Adipocyte (in vitro differentiated cells): Measurements from ENCODE around the gene GPR82.
"Not testable (repeated sequence)": the region's sequence is repeated elsewhere in the genome, so short reads cannot be mapped to it uniquely, and the experiment has no call there.

Experiments
- DNase-seq: peaks from one replicate; pipeline ENCODE4 v3.0.0-alpha.2; 2015; ENCODE audit warnings: low read depth
- H3K27me3 ChIP-seq: replicated peaks from 2 replicates; pipeline ENCODE4 v1.7.0; 2013; ENCODE audit warnings: mild to moderate bottlenecking, low read length, moderate library complexity; ENCODE audit not compliant: control insufficient read depth, insufficient read depth
- H3K36me3 ChIP-seq: 2 replicates; pipeline ENCODE4 v1.7.0; 2013; ENCODE audit warnings: low read length, mild to moderate bottlenecking, moderate library complexity; ENCODE audit not compliant: control insufficient read depth, insufficient read depth, severe bottlenecking
- H3K4me1 ChIP-seq: 2 replicates; pipeline ENCODE4 v1.7.0; 2013; ENCODE audit warnings: mild to moderate bottlenecking, low read length, moderate library complexity; ENCODE audit not compliant: control insufficient read depth, insufficient read depth
- H3K4me3 ChIP-seq: 2 replicates; pipeline ENCODE4 v1.7.0; 2013; ENCODE audit warnings: mild to moderate bottlenecking, low read length, moderate library complexity
- H3K9ac ChIP-seq: 2 replicates; pipeline ENCODE4 v1.7.0; 2013; ENCODE audit warnings: mild to moderate bottlenecking, low read length, moderate library complexity
- H3K9me3 ChIP-seq: 2 replicates; pipeline ENCODE4 v1.7.0; 2013; ENCODE audit warnings: mild to moderate bottlenecking, low read length, moderate library complexity; ENCODE audit not compliant: control insufficient read depth

Gene GPR82

GRCh38 chrX:41723826-41724225 lies at the start of gene GPR82:
Gene GPR82 (plus strand): TSS chrX:41724181. CDS start chrX:41727027, 2,846 bp downstream.
- H3K9ac ChIP-seq: peak within 1 kb of the TSS; percentile 20
- H3K4me3 ChIP-seq: peak within 1 kb of the TSS; percentile 30
- H3K4me1 ChIP-seq: peaks cover 18% of the 10 kb centered on the region
- no peaks in the 10 kb centered on the region for H3K36me3 ChIP-seq
- DNase-seq: no peak
- H3K9me3 ChIP-seq: peaks cover 4% of the 10 kb centered on the region
- peaks cover 4% of the 10 kb centered on the region for H3K27me3 ChIP-seq

GRCh38 chrX:41676361-41676760 lies 47.6 kb upstream of the GPR82 start:
- not testable (repeated sequence) for H3K4me3 ChIP-seq, H3K27me3 ChIP-seq, H3K4me1 ChIP-seq, H3K9me3 ChIP-seq, DNase-seq, H3K36me3 ChIP-seq, H3K9ac ChIP-seq

GRCh38 chrX:41677183-41678060 lies 46.6 kb upstream of the GPR82 start:
- no peaks in the 10 kb centered on the region for H3K9me3 ChIP-seq
- no peak overlapping the region for H3K9ac ChIP-seq
- H3K27me3 ChIP-seq: peaks cover 8% of the 10 kb centered on the region
- H3K4me1 ChIP-seq: no peaks in the 10 kb centered on the region
- H3K4me3 ChIP-seq: no peak overlapping the region
- no peaks in the 10 kb centered on the region for H3K36me3 ChIP-seq
- DNase-seq: no peak

GRCh38 chrX:41684138-41684537 lies 39.8 kb upstream of the GPR82 start:
- Histone ChIP-seq H3K4me3 (no peak overlapping the region), H3K36me3 (no peaks in the 10 kb centered on the region), H3K9ac (no peak overlapping the region), H3K4me1 (no peaks in the 10 kb centered on the region), H3K27me3 (peaks cover 10% of the 10 kb centered on the region), H3K9me3 (no peaks in the 10 kb centered on the region)
- DNase-seq: no peak

GRCh38 chrX:41684940-41685339 lies 39.0 kb upstream of the GPR82 start:
- no peak overlapping the region for H3K4me3 ChIP-seq
- H3K36me3 ChIP-seq: no peaks in the 10 kb centered on the region
- H3K4me1 ChIP-seq: no peaks in the 10 kb centered on the region
- no peak overlapping the region for H3K9ac ChIP-seq
- H3K27me3 ChIP-seq: peaks cover 10% of the 10 kb centered on the region
- no peaks in the 10 kb centered on the region for H3K9me3 ChIP-seq
- DNase-seq: no peak

- H3K4me1 ChIP-seq: peaks cover 6% of the 10 kb centered on the region
- H3K9ac ChIP-seq: no peak overlapping the region
- no peak overlapping the region for H3K4me3 ChIP-seq
- DNase-seq: no peak
- peaks cover 8% of the 10 kb centered on the region for H3K27me3 ChIP-seq
- no peaks in the 10 kb centered on the region for H3K9me3 ChIP-seq
- H3K36me3 ChIP-seq: no peaks in the 10 kb centered on the region
These were observed 37.2 kb upstream of the GPR82 start for GRCh38 chrX:41686788-41687187.

- no peak for DNase-seq
- H3K9me3 ChIP-seq: no peaks in the 10 kb centered on the region
- H3K27me3 ChIP-seq: peaks cover 6% of the 10 kb centered on the region
- no peaks in the 10 kb centered on the region for H3K36me3 ChIP-seq
- peaks cover 13% of the 10 kb centered on the region for H3K4me1 ChIP-seq
- H3K9ac ChIP-seq: no peak overlapping the region
- H3K4me3 ChIP-seq: no peak overlapping the region
These were observed 35.8 kb upstream of the GPR82 start for GRCh38 chrX:41688156-41688555.

- Histone ChIP-seq H3K9me3 (no peaks in the 10 kb centered on the region), H3K36me3 (no peaks in the 10 kb centered on the region), H3K9ac (no peak within 1 kb of the TSS), H3K4me1 (peaks cover 13% of the 10 kb centered on the region), H3K27me3 (peaks cover 7% of the 10 kb centered on the region), H3K4me3 (no peak within 1 kb of the TSS)
- DNase-seq: no peak
These were observed 35.1 kb upstream of the GPR82 start, which contains the start of gene GPR34 for GRCh38 chrX:41688835-41689234. Gene GPR34 (plus strand): TSS chrX:41688973. CDS start chrX:41695634, 6,661 bp downstream.

GRCh38 chrX:41689711-41690110 lies 34.3 kb upstream of the GPR82 start:
- peaks cover 12% of the 10 kb centered on the region for H3K27me3 ChIP-seq
- no peak overlapping the region for H3K4me3 ChIP-seq
- H3K4me1 ChIP-seq: peaks cover 13% of the 10 kb centered on the region
- H3K36me3 ChIP-seq: no peaks in the 10 kb centered on the region
- H3K9ac ChIP-seq: no peak overlapping the region
- no peak for DNase-seq
- H3K9me3 ChIP-seq: no peaks in the 10 kb centered on the region

GRCh38 chrX:41692162-41692749 lies 31.7 kb upstream of the GPR82 start:
- Histone ChIP-seq H3K4me1 (peaks cover 13% of the 10 kb centered on the region), H3K9ac (no peak overlapping the region), H3K36me3 (no peaks in the 10 kb centered on the region), H3K9me3 (peaks cover 5% of the 10 kb centered on the region), H3K27me3 (peaks cover 13% of the 10 kb centered on the region), H3K4me3 (no peak overlapping the region)
- peak; percentile 30 for DNase-seq

GRCh38 chrX:41693024-41693423 lies 31.0 kb upstream of the GPR82 start:
- no peak overlapping the region for H3K9ac ChIP-seq
- H3K27me3 ChIP-seq: peaks cover 13% of the 10 kb centered on the region
- peaks cover 5% of the 10 kb centered on the region for H3K9me3 ChIP-seq
- no peaks in the 10 kb centered on the region for H3K36me3 ChIP-seq
- no peak overlapping the region for H3K4me3 ChIP-seq
- DNase-seq: no peak
- H3K4me1 ChIP-seq: peaks cover 13% of the 10 kb centered on the region
